Neural cell (in vitro differentiated cells): ENCODE results near the gene PTPRD. TPM values are rescaled to one million over a fixed set of nuclear protein-coding genes. Genes with fewer than 3 reads are reported as not detected.

Source experiments
- H2AFZ ChIP-seq: fragments of 200-600, 300-800 bp; sonication (generic), shearing (Covaris generic); 2 replicates; pipeline ENCODE4 v1.6.0; 2014; ENCODE audit warnings: low read depth, mild to moderate bottlenecking, antibody characterized with exemption, low read length, moderate library complexity
- H3F3A ChIP-seq: fragments of 200-600 bp; shearing (Covaris generic); 2 replicates; pipeline ENCODE4 v1.6.1; 2016; ENCODE audit warnings: mild to moderate bottlenecking, moderate library complexity, mixed read lengths, antibody characterized with exemption, low read length; ENCODE audit not compliant: insufficient read depth, poor library complexity, severe bottlenecking
- H3K27ac ChIP-seq: fragments of 200-600, 300-800 bp; sonication (generic), shearing (Covaris generic); 2 replicates; pipeline ENCODE4 v1.5.1; 2014; ENCODE audit warnings: mild to moderate bottlenecking, low read length, moderate library complexity
- H3K27me3 ChIP-seq: fragments of 300-800, 200-600 bp; sonication (generic), shearing (Covaris generic); 2 replicates; pipeline ENCODE4 v1.6.0; 2014; ENCODE audit warnings: mild to moderate bottlenecking, low read depth, low read length, moderate library complexity; ENCODE audit not compliant: insufficient read depth
- H3K36me3 ChIP-seq: fragments of 300-800, 200-600 bp; sonication (generic), shearing (Covaris generic); 2 replicates; pipeline ENCODE4 v1.5.1; 2014; ENCODE audit warnings: mild to moderate bottlenecking, antibody characterized with exemption, low read length, moderate library complexity; ENCODE audit not compliant: insufficient read depth
- H3K4me2 ChIP-seq: fragments of 300-800, 200-600 bp; sonication (generic), shearing (Covaris generic); 2 replicates; pipeline ENCODE4 v1.6.0; 2014; ENCODE audit warnings: mild to moderate bottlenecking, low read length
- H3K4me3 ChIP-seq: fragments of 300-800, 200-600 bp; sonication (generic), shearing (Covaris generic); 2 replicates; pipeline ENCODE4 v1.5.1; 2014; ENCODE audit warnings: mild to moderate bottlenecking, low read length, moderate library complexity
- H3K79me2 ChIP-seq: fragments of 200-600 bp; shearing (Covaris generic); replicated peaks from 2 replicates; pipeline ENCODE4 v1.6.0; 2014; ENCODE audit warnings: mild to moderate bottlenecking, low read length, moderate library complexity; ENCODE audit not compliant: insufficient read depth
- H3K9ac ChIP-seq: fragments of 300-800, 200-600 bp; sonication (generic), shearing (Covaris generic); 2 replicates; pipeline ENCODE4 v1.6.1; 2016; ENCODE audit warnings: mild to moderate bottlenecking, low read length, mixed read lengths
- H3K9me2 ChIP-seq: fragments of 200-600 bp; shearing (Covaris generic); 2 replicates; pipeline ENCODE4 v1.6.1; 2016; ENCODE audit warnings: mild to moderate bottlenecking, low read length, mixed read lengths; ENCODE audit not compliant: insufficient read depth
- H3K9me3 ChIP-seq: fragments of 200-600, 300-800 bp; sonication (generic), shearing (Covaris generic); 2 replicates; pipeline ENCODE4 v1.6.1; 2016; ENCODE audit warnings: mild to moderate bottlenecking, mixed run types, low read length, moderate library complexity, mixed read lengths
- H4K20me1 ChIP-seq: fragments of 200-600 bp; shearing (Covaris generic); 2 replicates; pipeline ENCODE4 v1.6.1; 2016; ENCODE audit warnings: mild to moderate bottlenecking, mixed run types; ENCODE audit not compliant: insufficient read depth
- EZH2 ChIP-seq: fragments of 200-600, 300-800 bp; shearing (Covaris generic), sonication (generic); IDR thresholded peaks from 2 replicates; pipeline ENCODE4 v1.6.1; 2014; ENCODE audit warnings: antibody characterized with exemption, low read length, borderline replicate concordance, mild to moderate bottlenecking; ENCODE audit not compliant: insufficient read depth, poor library complexity, severe bottlenecking
- POLR2AphosphoS5 ChIP-seq: IDR thresholded peaks from 2 replicates; pipeline ENCODE4 v1.6.1; 2012
- SMC3 ChIP-seq: fragments of 450-650 bp; conservative IDR thresholded peaks from 2 replicates; pipeline ENCODE4 v1.6.1; 2014; ENCODE audit warnings: antibody characterized with exemption, mild to moderate bottlenecking, moderate library complexity; ENCODE audit not compliant: poor library complexity
- TAF1 ChIP-seq: IDR thresholded peaks from 2 replicates; pipeline ENCODE4 v1.6.1; 2012; ENCODE audit warnings: low read depth
- polyA plus RNA-seq: library from polyadenylated mRNA; depleted of rRNA; stranded (reverse); fragments of >200 nt; gene quantifications from 2 replicates; pipeline ENCODE4 v1.2.3, GENCODE V29; 2014
- TF ChIP-seq, protein P1 (sequence below): IDR thresholded peaks from 2 replicates; pipeline ENCODE4 v1.6.1; 2012; ENCODE audit warnings: borderline replicate concordance

PTPRD gene
- polyA plus RNA-seq, 1 donor from 2014 or later, result 143 TPM

DNA sequence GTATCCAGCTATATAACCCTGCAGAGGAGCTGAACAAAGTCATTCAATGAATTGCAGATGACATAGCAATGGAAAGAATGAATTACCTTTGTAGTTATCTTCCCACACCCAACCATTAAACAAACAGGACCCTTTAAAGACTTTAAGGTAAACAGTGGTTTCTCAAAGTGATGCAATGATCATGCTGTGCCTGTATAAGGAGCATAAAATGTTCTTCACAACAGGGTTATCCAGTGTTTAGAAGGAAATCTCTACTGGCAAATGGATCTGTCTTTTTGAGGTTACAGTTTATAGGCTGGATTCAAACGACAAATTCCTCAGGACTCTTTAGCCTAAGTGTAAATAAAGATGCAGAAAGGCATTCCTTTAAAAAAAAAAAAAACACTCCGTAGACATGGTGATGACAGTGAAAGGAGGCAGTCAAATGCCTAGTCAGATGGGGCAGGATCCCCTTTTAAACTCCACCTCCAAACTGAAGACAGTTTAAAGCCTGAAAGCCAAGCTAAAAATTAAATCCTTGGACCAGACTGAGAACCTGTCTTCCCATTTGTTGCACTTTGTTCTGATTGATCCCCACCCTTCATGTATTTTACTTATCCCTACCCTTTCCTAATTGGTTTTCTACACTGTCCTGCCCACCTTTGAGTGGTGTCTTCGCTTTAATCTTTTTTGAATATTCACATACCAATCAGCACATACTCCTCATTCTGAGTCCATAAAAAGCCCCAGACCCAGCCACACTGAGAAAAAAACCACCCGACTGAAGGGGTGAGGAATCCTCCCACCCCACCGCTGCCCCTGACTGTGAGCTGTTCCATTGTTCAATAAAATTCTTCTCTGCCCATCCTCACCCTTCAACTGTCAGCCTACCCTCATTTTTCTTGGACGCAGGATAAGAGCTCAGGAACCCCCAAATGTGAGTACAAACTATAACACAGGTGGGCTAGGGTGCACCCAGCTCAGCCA is 2052.0 kb downstream of the PTPRD start:
- no peaks in the 10 kb centered on the region for H3K36me3 ChIP-seq
- no peak overlapping the region for H3K4me3 ChIP-seq
- TF ChIP-seq, protein P1, sequence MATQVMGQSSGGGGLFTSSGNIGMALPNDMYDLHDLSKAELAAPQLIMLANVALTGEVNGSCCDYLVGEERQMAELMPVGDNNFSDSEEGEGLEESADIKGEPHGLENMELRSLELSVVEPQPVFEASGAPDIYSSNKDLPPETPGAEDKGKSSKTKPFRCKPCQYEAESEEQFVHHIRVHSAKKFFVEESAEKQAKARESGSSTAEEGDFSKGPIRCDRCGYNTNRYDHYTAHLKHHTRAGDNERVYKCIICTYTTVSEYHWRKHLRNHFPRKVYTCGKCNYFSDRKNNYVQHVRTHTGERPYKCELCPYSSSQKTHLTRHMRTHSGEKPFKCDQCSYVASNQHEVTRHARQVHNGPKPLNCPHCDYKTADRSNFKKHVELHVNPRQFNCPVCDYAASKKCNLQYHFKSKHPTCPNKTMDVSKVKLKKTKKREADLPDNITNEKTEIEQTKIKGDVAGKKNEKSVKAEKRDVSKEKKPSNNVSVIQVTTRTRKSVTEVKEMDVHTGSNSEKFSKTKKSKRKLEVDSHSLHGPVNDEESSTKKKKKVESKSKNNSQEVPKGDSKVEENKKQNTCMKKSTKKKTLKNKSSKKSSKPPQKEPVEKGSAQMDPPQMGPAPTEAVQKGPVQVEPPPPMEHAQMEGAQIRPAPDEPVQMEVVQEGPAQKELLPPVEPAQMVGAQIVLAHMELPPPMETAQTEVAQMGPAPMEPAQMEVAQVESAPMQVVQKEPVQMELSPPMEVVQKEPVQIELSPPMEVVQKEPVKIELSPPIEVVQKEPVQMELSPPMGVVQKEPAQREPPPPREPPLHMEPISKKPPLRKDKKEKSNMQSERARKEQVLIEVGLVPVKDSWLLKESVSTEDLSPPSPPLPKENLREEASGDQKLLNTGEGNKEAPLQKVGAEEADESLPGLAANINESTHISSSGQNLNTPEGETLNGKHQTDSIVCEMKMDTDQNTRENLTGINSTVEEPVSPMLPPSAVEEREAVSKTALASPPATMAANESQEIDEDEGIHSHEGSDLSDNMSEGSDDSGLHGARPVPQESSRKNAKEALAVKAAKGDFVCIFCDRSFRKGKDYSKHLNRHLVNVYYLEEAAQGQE, result no peak
- no peaks in the 10 kb centered on the region for H3K27me3 ChIP-seq
- no peaks in the 10 kb centered on the region for H4K20me1 ChIP-seq
- H3K27ac ChIP-seq, result no peak overlapping the region
- no peaks in the 10 kb centered on the region for H3F3A ChIP-seq
- no peaks in the 10 kb centered on the region for H3K79me2 ChIP-seq
- no peak overlapping the region for H3K4me2 ChIP-seq
- no peaks in the 10 kb centered on the region for H3K9me3 ChIP-seq
- H3K9ac ChIP-seq, result no peak overlapping the region
- no peak overlapping the region for H2AFZ ChIP-seq
- H3K9me2 ChIP-seq, result no peaks in the 10 kb centered on the region

DNA sequence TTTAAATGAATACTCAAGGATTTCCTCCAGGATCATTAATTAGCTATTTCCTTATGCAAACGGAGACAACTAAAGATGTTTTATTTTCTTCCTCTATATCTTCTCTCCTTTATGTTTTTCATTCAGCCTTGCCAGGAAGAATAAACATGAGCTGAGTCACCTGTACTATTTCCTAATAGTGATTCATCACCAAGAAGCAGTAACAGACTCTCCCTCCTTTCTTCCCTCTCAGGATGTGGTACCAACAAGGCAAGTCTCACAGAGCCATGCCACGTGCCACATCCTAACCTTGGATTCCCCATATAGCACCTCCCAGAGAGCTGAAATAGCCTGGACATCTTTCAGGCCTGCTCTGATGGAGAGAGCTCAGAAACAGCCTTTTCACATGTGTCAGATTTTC is 2054.6 kb downstream of the PTPRD start:
- no peak overlapping the region for H3K4me3 ChIP-seq
- H3K4me2 ChIP-seq, result no peak overlapping the region
- H3K27me3 ChIP-seq, result no peaks in the 10 kb centered on the region

More for the DNA sequence above, 2054.6 kb downstream of the PTPRD start:
- Histone ChIP-seq H3K79me2 (no peaks in the 10 kb centered on the region), H4K20me1 (no peaks in the 10 kb centered on the region), H3K27ac (no peak overlapping the region), H2AFZ (no peak overlapping the region), H3F3A (no peaks in the 10 kb centered on the region), H3K36me3 (no peaks in the 10 kb centered on the region), H3K9me3 (no peaks in the 10 kb centered on the region), H3K9ac (no peak overlapping the region), H3K9me2 (no peaks in the 10 kb centered on the region)
- TF ChIP-seq SMC3 (no peak), EZH2 (no peak), POLR2AphosphoS5 (no peak), TAF1 (no peak)
- TF ChIP-seq, protein P1, result no peak
